ENCODE data around the gene ITGB6.

The ITGB6 gene

DNA sequence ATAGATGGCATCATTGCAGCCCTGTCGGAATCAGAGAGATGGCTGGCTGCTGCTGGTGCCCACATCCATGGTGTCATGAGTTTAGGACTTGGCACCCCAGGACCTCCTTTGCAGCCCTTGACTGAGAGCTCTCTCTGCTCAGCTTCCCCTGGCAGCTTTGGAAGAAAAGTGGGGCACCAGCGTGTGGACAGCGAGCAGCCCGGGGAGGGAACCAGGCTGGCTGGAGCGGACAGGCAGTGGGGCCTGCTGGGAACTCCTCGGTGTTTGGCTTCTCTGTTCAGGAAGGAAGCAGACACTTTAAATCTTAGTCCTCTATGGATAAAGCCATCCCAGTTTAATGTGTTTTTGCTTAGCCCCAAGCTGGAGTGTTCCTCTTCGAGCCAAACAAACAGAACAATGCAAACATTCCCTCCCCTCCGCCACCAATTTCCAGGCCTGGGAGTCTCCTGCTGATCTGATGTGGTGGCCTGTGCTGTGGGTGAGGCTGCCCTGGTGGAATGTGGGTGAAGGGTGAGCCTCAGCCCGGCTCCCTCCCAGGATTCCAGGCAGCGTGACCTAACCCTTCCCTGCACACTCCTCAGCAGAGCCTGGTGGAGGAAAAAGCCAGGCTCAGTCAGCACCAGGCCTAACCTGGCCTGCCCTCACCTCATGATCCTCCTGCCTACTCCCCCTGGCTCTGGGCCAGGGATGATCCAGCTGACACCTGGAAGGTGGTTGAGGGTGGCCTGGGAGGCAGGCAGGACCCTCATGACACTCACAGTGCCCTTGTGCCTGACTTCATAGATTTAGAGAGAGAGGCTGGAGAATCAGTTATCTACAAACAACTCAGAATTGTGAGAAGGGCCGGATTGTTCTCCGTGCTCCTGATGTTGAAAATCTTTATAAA, 21.6 kb upstream of the ITGB6 start:
- no peak for DNase-seq (ENCODE audit: low read depth in 2 of 2)

DNA sequence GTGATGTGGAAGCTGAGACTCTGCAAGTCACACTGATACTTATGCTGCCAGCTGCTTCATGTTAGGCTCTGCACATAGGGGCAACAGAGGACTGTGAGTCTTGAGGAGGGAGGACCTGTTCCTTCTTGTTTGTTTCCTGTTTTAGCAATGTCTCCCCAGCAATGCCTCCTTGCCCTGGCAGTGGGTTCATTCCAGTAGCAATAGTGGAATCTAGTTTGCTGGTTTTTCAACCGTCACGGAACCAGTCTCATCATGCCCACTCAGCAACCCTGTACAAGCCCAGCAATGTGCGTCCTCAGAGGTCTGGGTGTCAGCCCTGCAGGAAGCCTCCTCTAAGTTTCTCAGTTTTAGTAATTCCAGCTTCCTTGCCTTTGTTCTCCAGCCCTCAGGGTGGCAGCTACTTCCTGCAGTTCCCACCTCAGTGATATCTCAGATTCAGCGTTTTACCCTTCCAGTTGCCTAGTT, 20.5 kb upstream of the ITGB6 start:
- peak in 1 of 2 donors; percentile 33 for DNase-seq (ENCODE audit: low read depth in 2 of 2)

- DNase-seq (ENCODE audit: low read depth in 2 of 2): no peak
Measured at GRCh38 chr2:160220026-160220425, 20.0 kb upstream of the ITGB6 start.

DNA sequence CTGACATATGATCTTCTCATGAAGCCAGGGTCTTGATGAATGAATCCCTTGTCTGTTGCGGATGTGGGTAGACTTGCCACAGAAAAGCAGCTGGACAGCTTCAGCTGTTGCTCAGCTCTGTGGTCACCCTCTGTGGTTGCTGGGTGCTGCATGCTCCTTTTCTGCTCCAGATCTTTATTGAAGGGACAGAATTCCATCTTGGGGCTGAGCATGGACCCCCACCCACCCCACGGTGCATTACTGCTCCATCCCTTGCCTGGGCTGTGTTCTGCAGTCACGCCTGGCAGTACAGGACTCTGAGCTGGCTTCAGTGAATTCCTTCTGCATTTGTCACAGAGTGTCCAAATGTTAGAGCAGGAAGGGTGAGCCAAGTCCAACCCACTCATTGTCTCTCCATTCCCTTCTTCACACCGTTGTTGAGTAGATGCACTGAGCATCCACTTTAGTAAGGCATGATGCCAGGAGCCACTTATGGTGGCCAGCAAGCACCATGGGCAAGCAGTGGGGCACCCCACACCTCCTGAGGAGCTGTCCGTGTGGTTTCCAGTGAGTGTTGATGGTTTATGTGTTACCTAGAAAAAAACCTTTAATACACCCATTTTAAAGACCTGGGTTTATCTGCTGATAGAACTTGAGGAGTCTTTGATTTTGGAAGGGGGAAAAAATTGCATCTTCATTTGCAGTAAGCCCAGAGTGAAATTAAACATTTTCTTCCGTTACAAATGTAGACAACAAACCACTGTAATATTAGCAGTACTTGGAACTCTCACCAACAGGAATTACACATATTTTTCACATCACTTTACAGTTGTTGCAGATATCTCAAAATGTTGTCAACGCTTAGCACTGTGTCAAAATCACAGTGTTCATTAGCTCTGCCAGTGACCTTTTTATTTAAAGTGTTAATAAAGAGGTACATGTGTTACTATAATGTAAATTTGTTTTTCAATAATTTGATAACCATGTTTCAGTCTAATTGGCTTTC, 14.7 kb upstream of the ITGB6 start:
- no peak for DNase-seq (ENCODE audit: low read depth in 2 of 2)

- no peak for DNase-seq (ENCODE audit: low read depth in 2 of 2)
Measured at GRCh38 chr2:160213511-160213910, 13.4 kb upstream of the ITGB6 start.

DNA sequence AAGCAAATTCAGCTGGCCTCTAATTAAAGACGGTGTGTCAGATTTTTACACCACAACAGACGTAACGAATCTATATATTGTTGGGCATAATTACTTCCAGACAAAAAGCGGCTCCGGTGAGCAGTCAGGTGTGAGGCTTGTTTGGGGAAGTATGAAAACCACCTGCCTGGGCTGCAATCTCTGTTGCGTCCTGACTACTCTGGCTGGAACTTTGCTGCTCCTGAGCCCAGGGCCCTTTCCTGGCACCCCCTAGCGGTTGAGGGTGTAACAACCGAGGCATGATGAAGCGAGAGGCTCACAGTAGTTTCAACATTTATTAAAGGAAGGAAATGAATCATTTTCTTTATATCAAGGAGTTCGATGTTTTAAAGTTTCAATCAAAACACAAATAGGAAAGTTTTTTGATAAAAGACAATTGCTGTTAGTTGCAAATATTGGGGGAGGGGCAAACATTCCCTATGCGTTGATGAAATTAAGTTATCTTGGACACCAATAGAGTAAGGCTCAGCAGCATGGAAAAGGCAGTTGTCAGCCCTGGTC, 10.6 kb upstream of the ITGB6 start:
- DNase-seq (ENCODE audit: low read depth in 2 of 2): peak; percentile 50 to 71

DNA sequence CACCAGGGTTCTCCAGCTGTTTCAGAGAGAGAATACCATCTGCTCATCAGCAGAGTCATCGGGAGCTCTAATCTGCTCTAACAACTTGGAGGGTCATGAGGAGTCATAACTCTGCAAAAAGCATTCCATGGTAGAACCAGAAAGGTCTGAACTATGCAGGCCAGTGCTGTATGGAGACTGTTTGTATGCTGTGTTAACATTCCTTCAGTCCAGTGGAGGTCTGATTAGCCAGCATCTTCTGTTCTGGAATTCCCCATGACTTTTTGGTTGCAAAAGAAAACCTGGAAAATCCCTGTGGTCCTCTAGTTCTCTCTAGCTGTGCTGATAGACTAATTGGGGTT, 9.4 kb upstream of the ITGB6 start:
- no peak for DNase-seq (ENCODE audit: low read depth in 2 of 2)

- DNase-seq (ENCODE audit: low read depth in 2 of 2): no peak
Measured at GRCh38 chr2:160208655-160209515, 8.8 kb upstream of the ITGB6 start.

DNA sequence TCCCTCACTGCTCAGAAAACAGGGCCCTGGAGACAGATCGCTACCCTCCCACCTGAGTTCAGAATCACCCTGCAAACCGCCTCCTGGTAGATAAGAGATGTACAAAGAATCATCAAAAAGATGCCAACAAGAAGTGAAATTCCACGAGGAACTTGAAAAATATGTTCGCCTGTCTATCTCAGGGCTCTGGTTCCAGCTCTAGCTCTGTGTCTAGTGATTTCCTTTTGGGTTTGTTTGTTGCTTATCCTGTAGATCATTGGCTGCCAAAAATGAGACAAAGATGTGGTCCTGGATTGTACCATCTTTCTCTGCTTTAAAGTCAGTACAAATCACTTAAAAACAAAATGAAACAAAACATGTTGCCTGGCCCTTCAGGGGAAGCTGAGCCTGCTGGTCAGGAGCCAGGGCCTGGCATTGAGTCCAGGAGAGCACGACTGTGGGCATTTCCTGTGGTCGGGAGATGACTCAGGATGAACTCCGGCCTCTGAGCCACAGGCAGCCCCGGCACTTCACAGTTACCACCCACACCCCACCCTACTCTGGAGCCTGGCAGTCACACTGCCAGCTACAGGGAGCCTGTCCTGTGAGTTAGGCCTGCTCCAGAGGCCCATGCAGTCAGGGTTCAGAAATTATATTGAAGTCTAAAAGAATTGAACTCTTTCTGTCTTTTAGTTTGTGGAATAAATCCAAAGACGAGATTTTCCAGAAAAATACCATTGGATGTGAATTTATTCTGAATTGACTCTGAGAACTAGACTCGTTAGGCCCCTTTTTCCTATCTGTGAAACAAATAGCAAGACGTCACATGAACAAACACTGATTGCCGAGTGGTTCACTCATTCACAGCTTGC, 8.0 kb upstream of the ITGB6 start:
- DNase-seq (ENCODE audit: low read depth in 2 of 2): peak in 1 of 2 donors; percentile 6

DNA sequence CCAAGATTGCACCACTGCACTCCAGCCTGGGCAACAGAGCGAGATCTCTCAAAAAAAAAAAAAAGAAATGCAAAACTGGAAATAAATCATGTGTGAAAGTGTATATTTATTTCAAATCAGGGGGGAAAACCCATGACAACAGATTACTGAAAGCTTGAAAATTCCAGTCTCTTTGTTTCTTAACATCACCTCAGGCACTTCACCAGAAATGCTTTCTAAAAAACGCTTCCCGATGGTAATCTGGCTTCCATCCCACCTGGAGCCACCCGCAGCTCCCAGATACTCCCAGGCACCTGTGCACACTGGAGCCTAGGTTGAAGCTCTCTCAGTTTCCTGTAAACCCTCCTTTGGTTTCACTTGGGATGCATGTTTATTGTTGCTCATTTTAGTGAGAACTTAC, 7.2 kb upstream of the ITGB6 start:
- DNase-seq (ENCODE audit: low read depth in 2 of 2): no peak

GRCh38 chr2:160206436-160206835, 6.4 kb upstream of the ITGB6 start:
- DNase-seq (ENCODE audit: low read depth in 2 of 2): no peak

DNA sequence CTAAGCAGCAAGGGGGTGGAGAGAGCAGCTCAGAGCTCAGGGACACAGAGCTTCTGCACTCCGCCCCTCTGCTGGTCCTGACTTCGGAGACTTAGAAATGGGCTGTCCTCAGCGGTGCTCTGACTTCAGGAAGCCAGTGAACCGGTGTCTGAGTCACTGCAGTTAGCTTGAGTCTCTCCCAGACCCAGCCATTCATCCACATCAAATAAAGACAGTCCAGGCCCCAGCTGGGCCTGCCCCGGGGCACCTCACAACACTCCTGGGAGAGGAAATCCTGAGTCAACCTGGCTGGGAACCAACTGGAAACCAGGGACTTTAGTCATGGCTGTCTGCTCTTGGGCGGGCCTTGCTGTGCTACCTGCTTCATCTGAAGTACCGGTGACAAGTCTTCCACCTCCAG, 5.4 kb upstream of the ITGB6 start:
- no peak for DNase-seq (ENCODE audit: low read depth in 2 of 2)

DNA sequence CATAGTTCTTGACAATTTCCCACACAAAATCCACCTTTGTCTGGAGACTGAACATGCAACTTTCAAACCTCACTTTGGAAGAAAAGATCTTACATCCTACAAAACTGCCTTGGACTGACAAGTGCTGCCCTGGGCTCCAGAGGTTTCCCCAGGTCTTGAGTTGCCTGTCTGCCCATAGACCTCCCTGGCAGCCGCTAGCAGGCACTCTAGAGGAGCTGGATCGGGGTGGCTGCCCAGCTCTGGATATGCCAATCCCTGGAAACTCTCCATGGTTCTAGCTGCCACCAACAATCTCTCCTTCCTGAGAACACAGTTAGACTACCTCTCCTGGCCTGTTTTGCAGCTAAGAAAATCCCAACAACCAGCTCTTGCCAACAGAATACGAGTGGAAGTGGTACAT, 3.4 kb upstream of the ITGB6 start:
- no peak for DNase-seq (ENCODE audit: low read depth in 2 of 2)

DNA sequence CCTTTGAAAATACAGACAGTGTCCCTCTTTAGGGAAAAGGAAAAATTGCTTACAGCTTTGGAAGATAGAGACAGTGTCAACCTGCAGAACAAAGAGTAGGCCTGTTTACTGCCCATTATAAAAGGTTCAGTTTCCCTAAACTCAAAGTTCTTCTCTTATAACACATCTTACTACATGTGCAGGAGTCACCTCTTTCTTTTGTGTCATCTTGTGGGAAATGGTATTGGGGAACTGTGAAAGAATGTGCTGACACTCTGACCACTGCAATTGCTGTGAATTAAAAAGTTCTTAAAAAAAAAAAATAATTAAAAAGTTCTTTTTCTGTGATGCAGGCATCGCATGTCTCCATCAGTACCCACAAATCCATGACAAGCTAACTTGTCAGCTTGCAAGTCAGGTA, 2.9 kb upstream of the ITGB6 start:
- DNase-seq (ENCODE audit: low read depth in 2 of 2): no peak

DNA sequence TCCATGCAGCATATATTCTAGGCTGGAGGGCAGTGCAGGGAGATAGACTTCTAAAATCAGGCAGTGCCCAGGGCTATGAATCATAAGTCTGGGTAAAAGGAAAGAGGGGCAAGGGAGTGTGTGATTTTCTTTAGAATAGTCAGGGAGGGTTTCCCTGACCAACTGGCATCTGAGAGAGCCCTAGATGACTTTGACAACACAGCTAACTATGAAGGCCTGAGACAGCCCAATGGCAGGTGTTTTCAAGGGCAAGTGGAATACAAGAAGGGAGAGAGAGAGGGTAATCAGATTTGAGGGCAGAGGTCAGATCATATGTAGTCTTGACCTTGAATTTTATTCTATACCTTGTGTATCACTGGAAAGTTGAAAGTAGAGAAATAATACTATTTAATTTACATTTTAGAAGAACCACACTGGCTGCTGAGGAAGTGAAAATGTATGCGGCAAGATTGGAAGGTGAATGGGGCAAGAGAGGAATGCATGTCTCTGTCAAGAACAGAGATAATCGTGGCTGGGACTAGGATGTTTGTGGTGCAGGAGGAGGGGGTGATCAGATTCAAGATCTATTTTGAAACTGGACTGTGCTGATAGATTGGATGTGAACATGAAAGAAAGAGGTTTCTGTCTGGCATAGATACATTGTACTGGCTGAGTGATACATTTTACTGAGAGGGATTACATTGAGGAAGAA, 1.9 kb upstream of the ITGB6 start:
- no peak for DNase-seq (ENCODE audit: low read depth in 2 of 2)

DNA sequence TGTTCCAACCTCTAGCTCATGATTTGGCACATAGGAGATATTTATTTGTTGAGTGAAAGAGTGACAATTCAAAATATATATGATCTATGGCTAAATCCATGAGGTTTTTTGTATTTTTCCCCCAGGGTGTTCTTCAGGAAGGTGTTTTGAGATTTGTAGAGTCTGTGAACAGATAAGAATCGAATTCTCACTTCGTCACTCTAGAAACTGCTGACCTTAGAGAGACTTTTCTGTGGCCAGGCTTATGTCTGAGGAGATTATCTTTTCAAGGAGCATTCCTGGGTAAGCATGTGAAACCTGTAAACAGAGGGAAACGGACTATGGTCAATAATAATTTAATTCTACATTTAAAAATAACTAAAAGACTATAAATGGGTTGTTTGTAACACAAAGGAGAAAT, 849 bp upstream of the ITGB6 start:
- no peak for DNase-seq (ENCODE audit: low read depth in 2 of 2)

DNA sequence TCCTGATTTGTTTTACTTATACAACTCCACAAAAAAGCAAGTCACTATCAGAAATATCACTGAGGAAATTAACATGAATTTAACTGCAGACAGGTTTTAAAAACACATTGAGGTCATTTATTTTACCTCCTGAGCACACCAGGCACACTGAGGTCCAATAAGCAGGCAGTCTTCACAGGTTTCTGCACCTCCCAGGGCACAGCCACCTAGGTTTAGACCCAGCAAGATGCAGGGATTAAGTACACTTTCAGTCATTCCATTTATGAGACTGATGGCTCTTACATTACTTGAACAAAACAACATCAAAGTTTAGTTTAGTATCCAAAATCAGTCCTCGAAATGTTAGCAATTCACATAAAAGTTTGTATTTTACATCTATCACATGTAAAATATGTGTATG, 1.0 kb downstream of the ITGB6 start:
- DNase-seq (ENCODE audit: low read depth in 2 of 2): no peak

GRCh38 chr2:160197587-160197986, 2.5 kb downstream of the ITGB6 start:
- DNase-seq (ENCODE audit: low read depth in 2 of 2): no peak

DNA sequence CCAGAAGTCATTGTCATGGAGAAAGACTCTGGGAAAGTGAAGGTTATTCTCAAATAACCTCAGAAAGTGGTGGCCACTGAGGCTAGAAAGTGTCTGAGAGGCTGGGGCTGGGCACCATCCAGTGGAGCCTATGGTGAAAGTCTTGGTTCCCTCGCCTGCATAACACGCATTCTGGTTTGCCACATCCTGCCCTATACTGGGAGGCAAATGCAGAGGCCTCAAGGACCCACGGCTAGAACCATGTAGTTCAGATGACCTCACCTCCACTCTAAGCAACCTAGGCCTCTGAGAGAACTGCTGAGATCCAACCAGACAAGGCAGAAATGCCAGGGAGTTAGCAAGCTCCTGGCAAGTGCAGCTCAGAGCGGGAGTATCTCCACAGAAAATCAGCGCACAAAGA, 5.1 kb downstream of the ITGB6 start:
- no peak for DNase-seq (ENCODE audit: low read depth in 2 of 2)

GRCh38 chr2:160194351-160194750, 5.7 kb downstream of the ITGB6 start:
- no peak for DNase-seq (ENCODE audit: low read depth in 2 of 2)

All from stimulated activated CD4-positive, alpha-beta T cell treated with anti-CD3 and anti-CD28 coated beads, Interleukin-15, amount 100 ng/mL, for 48 hours (primary cell).